Astrocyte (in vitro differentiated cells and primary cell): ENCODE measurements around the gene TENM3. TPM values are rescaled to one million over a fixed set of nuclear protein-coding genes. Genes with fewer than 3 reads are reported as not detected.

Source experiments
- DNase-seq: peaks from one replicate; pipeline ENCODE4 v3.0.0-alpha.2; 2010; ENCODE audit warnings: low read depth
- FAIRE-seq: peaks from 2 replicates; lab custom pipeline; 2011; peaks lifted over from hg19 to GRCh38; lab: Jason Lieb, UNC
- H2AFZ ChIP-seq: 2 replicates; pipeline ENCODE4 v1.6.0; 2012; ENCODE audit warnings: low read depth, low read length, inconsistent platforms
- H3K27ac ChIP-seq: 2 replicates; pipeline ENCODE4 v1.5.1; 2011; ENCODE audit warnings: low read depth, low read length, inconsistent platforms
- H3K27me3 ChIP-seq: 2 replicates; pipeline ENCODE4 v1.6.0; 2011; ENCODE audit warnings: low read length, inconsistent platforms; ENCODE audit not compliant: insufficient read depth
- H3K36me3 ChIP-seq: 2 replicates; pipeline ENCODE4 v1.5.1; 2011; ENCODE audit warnings: low read length, inconsistent platforms; ENCODE audit not compliant: insufficient read depth
- H3K4me1 ChIP-seq: 2 replicates; pipeline ENCODE4 v1.5.1; 2011; ENCODE audit warnings: low read length, inconsistent platforms; ENCODE audit not compliant: insufficient read depth
- H3K4me2 ChIP-seq: 2 replicates; pipeline ENCODE4 v1.6.0; 2012; ENCODE audit warnings: low read length, inconsistent platforms
- H3K4me3 ChIP-seq: 2 replicates; pipeline ENCODE4 v1.5.1; 2011; ENCODE audit warnings: low read depth, mild to moderate bottlenecking, low read length, inconsistent platforms; ENCODE audit not compliant: insufficient read depth
- H3K79me2 ChIP-seq: 2 replicates; pipeline ENCODE4 v1.6.0; 2012; ENCODE audit warnings: mild to moderate bottlenecking, low read length, inconsistent platforms; ENCODE audit not compliant: insufficient read depth
- H3K9ac ChIP-seq: 2 replicates; pipeline ENCODE4 v1.6.0; 2012; ENCODE audit warnings: mild to moderate bottlenecking, low read length, inconsistent platforms
- H3K9me3 ChIP-seq: 2 replicates; pipeline ENCODE4 v1.5.1; 2012; ENCODE audit warnings: low read depth, mild to moderate bottlenecking, low read length, inconsistent platforms; ENCODE audit not compliant: insufficient read depth
- H4K20me1 ChIP-seq: 2 replicates; pipeline ENCODE4 v1.6.0; 2012; ENCODE audit warnings: low read length, inconsistent platforms; ENCODE audit not compliant: insufficient read depth
- H3K27ac Mint-ChIP-seq: one replicate; pipeline ENCODE4 v1.8.0; 2021; ENCODE audit warnings: mild to moderate bottlenecking, mixed read lengths; ENCODE audit not compliant: unreplicated experiment
- H3K27me3 Mint-ChIP-seq: one replicate; pipeline ENCODE4 v1.8.0; 2021; ENCODE audit warnings: low read depth, mixed read lengths; ENCODE audit not compliant: unreplicated experiment
- H3K36me3 Mint-ChIP-seq: one replicate; pipeline ENCODE4 v1.8.0; 2021; ENCODE audit warnings: low read depth, mixed read lengths; ENCODE audit not compliant: unreplicated experiment
- H3K4me1 Mint-ChIP-seq: one replicate; pipeline ENCODE4 v1.8.0; 2021; ENCODE audit warnings: low read depth, mixed read lengths; ENCODE audit not compliant: unreplicated experiment
- H3K4me3 Mint-ChIP-seq: one replicate; pipeline ENCODE4 v1.8.0; 2021; ENCODE audit warnings: mild to moderate bottlenecking, moderate library complexity, mixed read lengths; ENCODE audit not compliant: unreplicated experiment
- H3K9me3 Mint-ChIP-seq: one replicate; pipeline ENCODE4 v1.8.0; 2021; ENCODE audit warnings: mild to moderate bottlenecking, mixed read lengths; ENCODE audit not compliant: unreplicated experiment
- CTCF ChIP-seq: IDR thresholded peaks from 2 replicates; pipeline ENCODE4 v1.5.1; 2011; ENCODE audit warnings: low read depth, mild to moderate bottlenecking, inconsistent platforms, low read length, moderate library complexity; ENCODE audit not compliant: insufficient read depth
- EZH2 ChIP-seq: IDR thresholded peaks from 2 replicates; pipeline ENCODE4 v1.6.1; 2012; ENCODE audit warnings: mild to moderate bottlenecking, low read length, inconsistent platforms; ENCODE audit not compliant: insufficient read depth
- total RNA-seq: library from RNA; stranded (reverse); gene quantifications from 2 replicates; pipeline ENCODE4 v1.2.1, GENCODE V29; 2021

Gene TENM3
- total RNA-seq, 1 donor from 2014 or later, result 127 TPM

DNA sequence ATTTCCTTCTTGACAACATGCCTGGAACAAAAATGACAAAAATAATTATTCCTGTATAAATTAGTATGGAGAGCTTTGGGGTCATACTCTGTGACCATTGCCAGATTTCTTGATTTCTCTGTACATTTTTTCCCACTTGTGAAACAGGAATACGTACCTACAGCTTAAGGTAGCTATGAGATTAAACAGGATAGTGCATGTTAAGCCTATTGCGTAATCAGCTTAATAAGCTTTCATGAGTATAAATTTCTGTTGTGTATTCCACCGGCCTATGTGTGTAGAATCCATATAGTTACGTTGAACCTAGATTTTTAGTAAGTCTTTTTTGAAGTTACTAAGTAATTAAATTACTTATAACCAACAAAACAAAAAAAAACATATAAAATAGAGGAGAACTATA is 339.0 kb downstream of the TENM3 start:
- Histone ChIP-seq H3K9me3 (no peaks in the 10 kb centered on the region), H3K9ac (no peak overlapping the region), H3K27ac (no peak overlapping the region), H3K27me3 (no peaks in the 10 kb centered on the region), H3K4me3 (no peak overlapping the region), H3K4me2 (no peak overlapping the region), H2AFZ (no peak overlapping the region), H3K4me1 (peaks cover 10% of the 10 kb centered on the region), H4K20me1 (no peaks in the 10 kb centered on the region), H3K79me2 (no peaks in the 10 kb centered on the region), H3K36me3 (no peaks in the 10 kb centered on the region)
- no peak for FAIRE-seq
- Mint-ChIP-seq H3K36me3 (peaks cover 2% of the 10 kb centered on the region), H3K9me3 (no peaks in the 10 kb centered on the region), H3K27ac (no peak overlapping the region), H3K4me3 (no peak overlapping the region), H3K4me1 (peaks cover 6% of the 10 kb centered on the region), H3K27me3 (no peaks in the 10 kb centered on the region)
- TF ChIP-seq EZH2, result no peak
- TF ChIP-seq CTCF, result no peak
- DNase-seq, result no peak

DNA sequence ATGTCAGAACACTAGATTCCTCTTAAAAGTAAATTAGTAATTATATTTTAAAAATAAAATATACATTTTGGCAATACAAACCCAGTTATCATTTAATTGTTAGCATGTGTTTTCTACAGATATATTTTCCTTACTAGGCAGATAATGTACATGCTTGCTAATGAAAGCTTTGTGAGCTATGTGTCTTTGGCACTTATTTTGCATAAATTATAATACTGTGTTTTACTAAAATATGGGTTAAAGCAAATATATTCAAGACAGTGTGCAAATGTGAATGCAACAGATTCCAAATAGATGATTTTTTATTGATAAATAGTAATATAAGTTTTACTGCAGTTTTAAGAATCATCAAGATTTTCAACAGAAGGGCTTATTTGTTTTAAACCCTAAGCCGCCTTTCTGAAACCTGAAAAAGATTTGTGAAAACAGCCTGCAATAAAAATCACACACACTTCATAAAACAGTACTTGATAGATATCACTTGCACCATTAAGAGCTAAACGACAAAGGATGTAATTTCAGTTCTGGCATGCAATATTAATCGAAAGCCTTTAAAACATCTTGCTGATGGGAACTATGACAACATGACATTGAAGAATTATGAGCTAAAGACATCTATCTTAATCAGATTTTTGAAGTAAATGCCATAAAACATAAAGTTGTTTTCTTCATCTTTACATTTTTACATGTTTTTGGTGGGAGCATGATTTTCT is 340.7 kb downstream of the TENM3 start:
- Mint-ChIP-seq H3K4me3 (no peak overlapping the region), H3K36me3 (peaks cover 2% of the 10 kb centered on the region), H3K27ac (no peak overlapping the region), H3K9me3 (no peaks in the 10 kb centered on the region), H3K4me1 (no peaks in the 10 kb centered on the region), H3K27me3 (no peaks in the 10 kb centered on the region)
- Histone ChIP-seq H3K27me3 (no peaks in the 10 kb centered on the region), H3K9ac (no peak overlapping the region), H4K20me1 (no peaks in the 10 kb centered on the region), H3K36me3 (no peaks in the 10 kb centered on the region), H3K27ac (no peak overlapping the region), H3K4me1 (peaks cover under 1% of the 10 kb centered on the region), H3K9me3 (no peaks in the 10 kb centered on the region), H3K4me3 (no peak overlapping the region), H3K79me2 (no peaks in the 10 kb centered on the region), H2AFZ (no peak overlapping the region), H3K4me2 (no peak overlapping the region)
- TF ChIP-seq EZH2, result no peak
- TF ChIP-seq CTCF, result no peak
- FAIRE-seq (no peak), DNase-seq (no peak)

DNA sequence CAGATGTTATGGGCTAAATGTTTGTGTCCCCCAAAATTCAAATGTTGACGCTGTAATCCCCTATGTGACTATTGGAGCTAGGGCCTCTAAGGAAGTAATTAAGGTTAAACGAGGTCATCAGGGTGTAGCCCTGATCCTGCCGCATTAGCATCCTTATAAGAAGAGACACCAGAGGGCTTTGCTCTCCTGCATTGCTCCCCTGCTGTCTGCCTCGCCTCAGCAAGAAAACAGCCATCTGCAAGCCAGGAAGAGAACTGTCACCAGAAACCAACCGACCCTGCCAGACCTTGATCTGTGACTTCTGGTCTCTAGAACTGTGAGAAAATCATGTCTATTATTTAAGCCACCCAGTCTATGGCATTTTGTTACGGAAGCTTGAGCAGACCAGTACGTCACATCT is 342.1 kb downstream of the TENM3 start:
- Histone ChIP-seq H3K27ac (no peak overlapping the region), H3K36me3 (no peaks in the 10 kb centered on the region), H3K4me1 (no peaks in the 10 kb centered on the region), H3K9me3 (no peaks in the 10 kb centered on the region), H3K27me3 (no peaks in the 10 kb centered on the region), H3K4me2 (no peak overlapping the region), H3K79me2 (no peaks in the 10 kb centered on the region), H3K9ac (no peak overlapping the region), H2AFZ (no peak overlapping the region), H3K4me3 (no peak overlapping the region), H4K20me1 (no peaks in the 10 kb centered on the region)
- DNase-seq, result no peak
- Mint-ChIP-seq H3K27ac (no peak overlapping the region), H3K9me3 (no peaks in the 10 kb centered on the region), H3K27me3 (no peaks in the 10 kb centered on the region), H3K36me3 (peaks cover 2% of the 10 kb centered on the region), H3K4me3 (no peak overlapping the region), H3K4me1 (no peaks in the 10 kb centered on the region)
- FAIRE-seq, result no peak
- TF ChIP-seq CTCF, result no peak
- no peak for TF ChIP-seq EZH2
